Endothelial cell of umbilical vein (primary cell): ENCODE data around the gene LRRC34. TPM values are rescaled to one million over a fixed set of nuclear protein-coding genes. Genes with fewer than 3 reads are reported as not detected.

Experiments used
- BruUV-seq: library from RNA; stranded (reverse); fragments of 400-500 nt; replicated peaks from 2 replicates; lab custom pipeline; 2021; lab: Mats Ljungman, UMichigan
- CTCF ChIA-PET: fragments of 300-600, 350-600 bp; sonication (Branson Sonifier 250); formaldehyde crosslinking; loops from one replicate; lab custom pipeline; 2021; ENCODE audit warnings: antibody characterized with exemption, inconsistent platforms; lab: Charles Lee
- POLR2A ChIA-PET: fragments of 300-600, 350-600 bp; sonication (Branson Sonifier 250); formaldehyde crosslinking; loops from one replicate; lab custom pipeline; 2021; ENCODE audit warnings: antibody characterized with exemption, inconsistent platforms; lab: Charles Lee
- DNase-seq: peaks from one replicate; pipeline ENCODE4 v3.0.0-alpha.2; 2011; ENCODE audit warnings: low read depth, low spot score
- FAIRE-seq: peaks from 2 replicates; lab custom pipeline; 2011; peaks lifted over from hg19 to GRCh38; lab: Jason Lieb, UNC
- H2AFZ ChIP-seq: 2 replicates; pipeline ENCODE4 v1.6.0; 2012; ENCODE audit warnings: low read depth, low read length, control low read depth, inconsistent platforms
- H3K27ac ChIP-seq: 2 replicates; pipeline ENCODE4 v1.5.1; 2011; ENCODE audit warnings: low read depth, mild to moderate bottlenecking, control low read depth, low read length, moderate library complexity; ENCODE audit not compliant: insufficient read depth
- H3K27me3 ChIP-seq, 2 experiments: 2 replicates each; pipeline versions ENCODE4 v1.6.0 to v1.6.1; 2011; ENCODE audit warnings: low read length in 2 of 2, mixed read lengths in 1 of 2; ENCODE audit not compliant: control insufficient read depth in 2 of 2, insufficient read depth in 2 of 2
- H3K36me3 ChIP-seq, 2 experiments: 2 replicates in 1 of 2; 3 replicates in 1 of 2; pipeline ENCODE4 v1.5.1; 2011; ENCODE audit warnings: low read length in 2 of 2, mild to moderate bottlenecking in 1 of 2, moderate library complexity in 1 of 2; ENCODE audit not compliant: control insufficient read depth in 2 of 2, insufficient read depth in 2 of 2; ENCODE audit errors: extremely low read depth in 1 of 2
- H3K4me1 ChIP-seq: 3 replicates; pipeline ENCODE4 v1.5.1; 2011; ENCODE audit warnings: mild to moderate bottlenecking, low read length; ENCODE audit not compliant: control insufficient read depth, insufficient read depth; ENCODE audit errors: extremely low read depth
- H3K4me2 ChIP-seq: 2 replicates; pipeline ENCODE4 v1.6.1; 2011; ENCODE audit warnings: low read length, control low read depth, mixed read lengths; ENCODE audit not compliant: insufficient read depth
- H3K4me3 ChIP-seq, 3 experiments: fragments of 200-600 bp in 1 of 3; sonication (generic), shearing (Covaris generic) in 1 of 3; replicated peaks in 1 of 3; 2 replicates each; pipeline ENCODE4 v1.5.1; 2011 to 2016; ENCODE audit warnings: control low read depth in 3 of 3, low read length in 3 of 3, mild to moderate bottlenecking in 2 of 3, inconsistent platforms in 1 of 3, low read depth in 1 of 3, moderate library complexity in 1 of 3; ENCODE audit not compliant: insufficient read depth in 1 of 3
- H3K79me2 ChIP-seq: 2 replicates; pipeline ENCODE4 v1.6.0; 2012; ENCODE audit warnings: low read length, inconsistent platforms; ENCODE audit not compliant: control insufficient read depth, insufficient read depth
- H3K9ac ChIP-seq: replicated peaks from 2 replicates; pipeline ENCODE3; 2011; ENCODE audit warnings: low read length, control low read depth; ENCODE audit not compliant: insufficient read depth; ENCODE audit errors: extremely low read depth
- H3K9me1 ChIP-seq: replicated peaks from 3 replicates; pipeline ENCODE4 v1.6.0; 2011; ENCODE audit warnings: mild to moderate bottlenecking, low read length; ENCODE audit not compliant: control insufficient read depth, insufficient read depth; ENCODE audit errors: extremely low read depth
- H3K9me3 ChIP-seq: replicated peaks from 2 replicates; pipeline ENCODE4 v1.5.1; 2012; ENCODE audit warnings: low read length, inconsistent platforms; ENCODE audit not compliant: control insufficient read depth, insufficient read depth
- H4K20me1 ChIP-seq: replicated peaks from 2 replicates; pipeline ENCODE3; 2011; ENCODE audit warnings: mild to moderate bottlenecking, low read length; ENCODE audit not compliant: control insufficient read depth, insufficient read depth; ENCODE audit errors: extremely low read depth
- CTCF ChIP-seq, 2 donors: IDR thresholded peaks; 1 replicate in 1 of 2; 2 replicates in 1 of 2; pipeline ENCODE4 v1.5.1; 2011; ENCODE audit warnings: low read length in 2 of 2, mild to moderate bottlenecking in 2 of 2, moderate library complexity in 2 of 2, control low read depth in 1 of 2, inconsistent platforms in 1 of 2, low read depth in 1 of 2; ENCODE audit not compliant: insufficient read depth in 1 of 2; ENCODE audit errors: extremely low read depth in 1 of 2
- FOS ChIP-seq: IDR thresholded peaks from 2 replicates; pipeline ENCODE4 v1.6.1; 2011; ENCODE audit warnings: mild to moderate bottlenecking, low read length, moderate library complexity, borderline replicate concordance; ENCODE audit not compliant: insufficient read depth
- GATA2 ChIP-seq: IDR thresholded peaks from 2 replicates; pipeline ENCODE4 v1.7.0; 2011; ENCODE audit warnings: low read depth, mild to moderate bottlenecking, moderate library complexity, mixed read lengths, low read length; ENCODE audit not compliant: insufficient read length, insufficient read depth
- MAX ChIP-seq: IDR thresholded peaks from 2 replicates; pipeline ENCODE4 v1.6.1; 2011; ENCODE audit not compliant: insufficient read depth, insufficient read length
- POLR2A ChIP-seq: IDR thresholded peaks from 2 replicates; pipeline ENCODE4 v1.6.1; 2012; ENCODE audit warnings: low read depth, mild to moderate bottlenecking, control low read depth, low read length
- dilution Hi-C: fragments of 300-500 bp; cut with MboI; formaldehyde crosslinking; loops from one replicate; pipeline ENCODE4 v1.15.0; 2019; ENCODE audit warnings: low sequenced_read_pairs; ENCODE audit not compliant: extremely low pct_ligation_motif_present
- intact Hi-C: fragments of 100-400 bp; cut with micrococcal nuclease; formaldehyde crosslinking; loops from one replicate; pipeline ENCODE4 v1.10.0; 2022
- polyA plus RNA-seq, 4 experiments: library from polyadenylated mRNA; depleted of rRNA in 3 of 4; stranded (reverse) in 3 of 4; unstranded in 1 of 4; fragments of >200 nt; gene quantifications; 2 replicates each; pipeline versions ENCODE4 v1.2.1 to v1.2.3, GENCODE V29; 2011 to 2012; ENCODE audit warnings: missing spikeins in 1 of 4
- total RNA-seq: library from RNA; stranded (reverse); gene quantifications from 2 replicates; pipeline ENCODE4 v1.2.3, GENCODE V29; 2021

LRRC34 gene
- total and polyA plus RNA-seq, 2 donors (not counting 3 experiments of a cell fraction or from before 2014, with no cell fraction given): 0.72 to 2.5 TPM

GRCh38 chr3:169751875-169752274 lies 60.8 kb downstream of the LRRC34 start:
- intact Hi-C loops: no loop called here
- BruUV-seq: no TSS peak
- dilution Hi-C loops: no loop called here

More at GRCh38 chr3:169751875-169752274, 60.8 kb downstream of the LRRC34 start:
- no peaks in the 10 kb centered on the region for H3K4me1 ChIP-seq
- peaks cover 3 to 24% of the 10 kb centered on the region in 2 experiments for H3K27me3 ChIP-seq
- no peaks in the 10 kb centered on the region for H3K9me1 ChIP-seq
- ChIA-PET CTCF (no interaction called here), POLR2A (no interaction called here)
- no peaks in the 10 kb centered on the region for H3K79me2 ChIP-seq
- no peak for TF ChIP-seq GATA2
- no peak for TF ChIP-seq POLR2A
- no peak for TF ChIP-seq FOS
- TF ChIP-seq MAX: no peak
- no peak for TF ChIP-seq CTCF (IDR thresholded peaks at IDR 0.05; ENCODE audit: extremely low read depth in 1 of 2, insufficient read depth in 1 of 2, low read depth in 1 of 2, low read length in 2 of 2)
- H3K9ac ChIP-seq: no peak overlapping the region
- H3K36me3 ChIP-seq: no peaks in the 10 kb centered on the region
- H2AFZ ChIP-seq: no peak overlapping the region
- no peak overlapping the region for H3K4me3 ChIP-seq
- no peaks in the 10 kb centered on the region for H3K9me3 ChIP-seq
- FAIRE-seq: no peak
- H4K20me1 ChIP-seq: no peaks in the 10 kb centered on the region
- no peak for DNase-seq
- no peak overlapping the region for H3K4me2 ChIP-seq
- H3K27ac ChIP-seq: no peak overlapping the region
